ENCODE measurements around the gene SLC2A1.

SLC2A1 gene

DNA sequence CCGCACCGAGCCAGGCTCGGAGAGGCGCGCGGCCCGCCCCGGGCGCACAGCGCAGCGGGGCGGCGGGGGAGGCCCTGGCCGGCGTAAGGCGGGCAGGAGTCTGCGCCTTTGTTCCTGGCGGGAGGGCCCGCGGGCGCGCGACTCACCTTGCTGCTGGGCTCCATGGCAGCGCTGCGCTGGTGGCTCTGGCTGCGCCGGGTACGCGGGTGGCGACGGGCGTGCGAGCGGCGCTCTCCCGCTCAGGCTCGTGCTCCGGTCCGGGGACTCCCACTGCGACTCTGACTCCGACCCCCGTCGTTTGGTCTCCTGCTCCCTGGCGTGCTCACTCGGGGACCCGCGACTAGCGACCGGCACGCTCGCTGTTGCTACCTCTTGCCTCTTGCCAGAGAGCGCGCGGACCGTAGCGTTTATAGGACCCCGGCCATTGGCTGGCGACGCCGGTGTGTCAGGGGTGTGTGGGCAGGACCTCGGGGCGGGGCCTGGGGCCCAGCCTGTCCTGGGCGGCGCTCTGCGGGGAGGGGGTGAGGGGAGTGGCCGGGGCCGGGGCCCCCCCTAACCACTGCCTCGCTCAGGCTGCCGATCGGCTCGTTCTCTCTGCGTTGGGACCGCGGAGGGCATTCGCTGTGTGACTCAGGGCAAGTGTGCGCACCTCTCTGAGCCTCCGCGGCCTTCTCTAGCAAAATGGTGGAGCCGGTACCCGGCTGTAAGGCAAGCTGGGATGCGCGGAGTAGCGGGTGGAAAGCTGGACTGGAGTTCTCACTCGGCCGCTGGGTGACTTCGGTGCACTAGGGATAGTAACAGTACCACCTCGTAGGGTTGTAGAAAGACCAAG, at the start of gene SLC2A1:
SLC2A1 (minus strand) TSS at position 381 of the 832 bp plus-strand sequence; CDS start at position 164, 217 bp downstream.
- Histone ChIP-seq H3K79me2 (ENCODE audit: control insufficient read depth, low read length) (peaks cover 57% of the 10 kb centered on the region), H3F3A (ENCODE audit: control insufficient read depth, insufficient read depth) (no peaks in the 10 kb centered on the region), H3K36me3 (ENCODE audit: control insufficient read depth, low read length) (peaks cover 40% of the 10 kb centered on the region), H3K9me3 (ENCODE audit: control insufficient read depth, insufficient read depth, low read length) (no peaks in the 10 kb centered on the region), H4K20me1 (ENCODE audit: control insufficient read depth, insufficient read depth, low read depth, low read length) (peaks cover 28% of the 10 kb centered on the region), H3K4me1 (ENCODE audit: control insufficient read depth, low read length) (peaks cover 77% of the 10 kb centered on the region), H3K27ac (ENCODE audit: low read depth, low read length) (peak within 1 kb of the TSS; percentile 39; the same call in 1 of the 2 replicates), H3K27me3 (ENCODE audit: control insufficient read depth, low read length) (peaks cover 11% of the 10 kb centered on the region), H3K4me3 (ENCODE audit: low read length) (peak within 1 kb of the TSS; percentile 86), H3K4me2 (ENCODE audit: low read length) (peak within 1 kb of the TSS; percentile 97), H3K9me2 (replicated peaks; ENCODE audit: control insufficient read depth, low read length) (no peaks in the 10 kb centered on the region)
- TF ChIP-seq, protein P1, sequence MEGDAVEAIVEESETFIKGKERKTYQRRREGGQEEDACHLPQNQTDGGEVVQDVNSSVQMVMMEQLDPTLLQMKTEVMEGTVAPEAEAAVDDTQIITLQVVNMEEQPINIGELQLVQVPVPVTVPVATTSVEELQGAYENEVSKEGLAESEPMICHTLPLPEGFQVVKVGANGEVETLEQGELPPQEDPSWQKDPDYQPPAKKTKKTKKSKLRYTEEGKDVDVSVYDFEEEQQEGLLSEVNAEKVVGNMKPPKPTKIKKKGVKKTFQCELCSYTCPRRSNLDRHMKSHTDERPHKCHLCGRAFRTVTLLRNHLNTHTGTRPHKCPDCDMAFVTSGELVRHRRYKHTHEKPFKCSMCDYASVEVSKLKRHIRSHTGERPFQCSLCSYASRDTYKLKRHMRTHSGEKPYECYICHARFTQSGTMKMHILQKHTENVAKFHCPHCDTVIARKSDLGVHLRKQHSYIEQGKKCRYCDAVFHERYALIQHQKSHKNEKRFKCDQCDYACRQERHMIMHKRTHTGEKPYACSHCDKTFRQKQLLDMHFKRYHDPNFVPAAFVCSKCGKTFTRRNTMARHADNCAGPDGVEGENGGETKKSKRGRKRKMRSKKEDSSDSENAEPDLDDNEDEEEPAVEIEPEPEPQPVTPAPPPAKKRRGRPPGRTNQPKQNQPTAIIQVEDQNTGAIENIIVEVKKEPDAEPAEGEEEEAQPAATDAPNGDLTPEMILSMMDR (IDR thresholded peaks at IDR 0.05; ENCODE audit: low read depth, low read length, poor library complexity, severe bottlenecking) = no peak
- TF ChIP-seq EZH2phosphoT487 (IDR thresholded peaks at IDR 0.05; ENCODE audit: borderline replicate concordance, low read length) = no peak

DNA sequence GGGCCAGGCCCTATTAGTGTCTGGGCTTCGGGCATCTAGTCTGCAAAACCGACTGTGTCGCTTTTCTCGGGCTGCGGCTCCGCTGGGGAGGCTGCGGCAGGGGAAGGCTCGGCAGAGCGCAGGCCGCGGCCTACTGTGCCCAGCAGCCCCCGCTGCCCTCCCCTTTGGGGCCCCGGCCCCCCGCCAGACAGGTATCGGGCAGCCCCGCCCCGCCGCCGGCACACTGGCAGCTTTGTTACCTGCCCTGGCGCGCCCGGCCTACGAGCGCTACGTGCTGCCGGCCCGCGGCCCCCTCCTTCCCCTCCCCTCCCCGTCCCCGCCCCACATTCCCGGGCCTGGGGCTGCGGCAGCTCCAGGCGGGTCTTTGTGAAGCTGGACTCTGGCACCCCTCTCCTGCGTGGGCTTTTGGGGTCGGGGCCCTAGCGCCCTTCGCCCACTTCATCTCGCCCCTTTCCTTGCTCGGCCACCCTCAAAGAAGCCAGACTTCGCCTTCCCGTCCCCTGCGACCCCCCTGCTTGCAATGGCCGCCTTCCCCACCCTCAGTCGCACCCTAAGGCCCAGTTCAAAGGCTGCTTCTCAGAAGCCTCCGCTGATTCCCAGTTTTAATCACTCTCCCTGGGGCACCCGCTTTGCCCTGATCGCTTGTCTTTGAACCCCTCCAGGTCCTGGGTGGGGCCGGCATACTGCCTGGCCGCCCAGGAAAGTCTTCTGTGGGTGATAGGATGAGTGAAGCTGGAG, 48.9 kb upstream of the SLC2A1 start:
- Histone ChIP-seq H3K4me1 (ENCODE audit: control insufficient read depth, low read length) (no peaks in the 10 kb centered on the region), H3K4me2 (ENCODE audit: low read length) (no peak overlapping the region), H3K79me2 (ENCODE audit: control insufficient read depth, low read length) (no peaks in the 10 kb centered on the region), H4K20me1 (ENCODE audit: control insufficient read depth, insufficient read depth, low read depth, low read length) (no peaks in the 10 kb centered on the region), H3F3A (ENCODE audit: control insufficient read depth, insufficient read depth) (no peaks in the 10 kb centered on the region), H3K27me3 (ENCODE audit: control insufficient read depth, low read length) (peaks cover 8% of the 10 kb centered on the region), H3K9me2 (replicated peaks; ENCODE audit: control insufficient read depth, low read length) (no peaks in the 10 kb centered on the region), H3K4me3 (ENCODE audit: low read length) (no peak overlapping the region), H3K36me3 (ENCODE audit: control insufficient read depth, low read length) (no peaks in the 10 kb centered on the region), H3K27ac (ENCODE audit: low read depth, low read length) (no peak overlapping the region), H3K9me3 (ENCODE audit: control insufficient read depth, insufficient read depth, low read length) (no peaks in the 10 kb centered on the region)
- TF ChIP-seq, protein P1 (IDR thresholded peaks at IDR 0.05; ENCODE audit: low read depth, low read length, poor library complexity, severe bottlenecking) = no peak
- TF ChIP-seq EZH2phosphoT487 (IDR thresholded peaks at IDR 0.05; ENCODE audit: borderline replicate concordance, low read length) = no peak

- Histone ChIP-seq H3K9me3 (ENCODE audit: control insufficient read depth, insufficient read depth, low read length) (no peaks in the 10 kb centered on the region), H3K4me1 (ENCODE audit: control insufficient read depth, low read length) (no peaks in the 10 kb centered on the region), H3K79me2 (ENCODE audit: control insufficient read depth, low read length) (no peaks in the 10 kb centered on the region), H4K20me1 (ENCODE audit: control insufficient read depth, insufficient read depth, low read depth, low read length) (no peaks in the 10 kb centered on the region), H3K36me3 (ENCODE audit: control insufficient read depth, low read length) (no peaks in the 10 kb centered on the region), H3K9me2 (replicated peaks; ENCODE audit: control insufficient read depth, low read length) (no peaks in the 10 kb centered on the region), H3K27me3 (ENCODE audit: control insufficient read depth, low read length) (peaks cover 6% of the 10 kb centered on the region; the same call in 1 of the 2 replicates), H3K27ac (ENCODE audit: low read depth, low read length) (no peak overlapping the region), H3K4me3 (ENCODE audit: low read length) (no peak overlapping the region), H3F3A (ENCODE audit: control insufficient read depth, insufficient read depth) (no peaks in the 10 kb centered on the region), H3K4me2 (ENCODE audit: low read length) (no peak overlapping the region)
- no peak for TF ChIP-seq EZH2phosphoT487 (IDR thresholded peaks at IDR 0.05; ENCODE audit: borderline replicate concordance, low read length)
- TF ChIP-seq, protein P1 (IDR thresholded peaks at IDR 0.05; ENCODE audit: low read depth, low read length, poor library complexity, severe bottlenecking) = no peak
Observed at GRCh38 chr1:43005460-43006361, 47.0 kb upstream of the SLC2A1 start.

All from DOHH2 (cell line).